HG02885 (cell line): ENCODE data around the gene EMP3.
"Not testable (repeated sequence)": the region's sequence is repeated elsewhere in the genome, so short reads cannot be mapped to it uniquely, and the experiment has no call there.

Experiments used
- ATAC-seq: cut with Tn5 transposase; IDR thresholded peaks from one replicate; pipeline ENCODE4 v1.9.1; 2021; ENCODE audit warnings: mild to moderate bottlenecking; ENCODE audit not compliant: unreplicated experiment, poor library complexity

EMP3 gene

GRCh38 chr19:48370955-48371354 is 45.6 kb downstream of the EMP3 start:
- ATAC-seq: no peak

GRCh38 chr19:48371367-48371766 is 46.0 kb downstream of the EMP3 start:
- no peak for ATAC-seq

- ATAC-seq: not testable (repeated sequence)
Measured at GRCh38 chr19:48371771-48372170, 46.4 kb downstream of the EMP3 start.

GRCh38 chr19:48372904-48373303 is 47.6 kb downstream of the EMP3 start:
- no peak for ATAC-seq

- no peak for ATAC-seq
Measured at GRCh38 chr19:48373567-48373966, 48.2 kb downstream of the EMP3 start.

GRCh38 chr19:48378194-48378570 is 52.8 kb downstream of the EMP3 start:
- no peak for ATAC-seq

- ATAC-seq: no peak
Measured at GRCh38 chr19:48379058-48379457, 53.7 kb downstream of the EMP3 start.
